AG09309 (cell line): ENCODE data around the gene RNF4.

Source experiments
- DNase-seq: peaks from one replicate; pipeline ENCODE4 v3.0.0-alpha.2; 2010; ENCODE audit warnings: low read depth
- H3K4me3 ChIP-seq: 2 replicates; pipeline ENCODE4 v1.5.1; 2011; ENCODE audit warnings: mild to moderate bottlenecking, low read depth, low read length, moderate library complexity; ENCODE audit not compliant: control insufficient read depth
- TF ChIP-seq, protein P1 (sequence below): IDR thresholded peaks from 2 replicates; pipeline ENCODE4 v1.5.1; 2011; ENCODE audit warnings: mild to moderate bottlenecking, low read depth, low read length, inconsistent platforms; ENCODE audit not compliant: insufficient read depth, control insufficient read depth; ENCODE audit errors: missing control alignments

The RNF4 gene

DNA sequence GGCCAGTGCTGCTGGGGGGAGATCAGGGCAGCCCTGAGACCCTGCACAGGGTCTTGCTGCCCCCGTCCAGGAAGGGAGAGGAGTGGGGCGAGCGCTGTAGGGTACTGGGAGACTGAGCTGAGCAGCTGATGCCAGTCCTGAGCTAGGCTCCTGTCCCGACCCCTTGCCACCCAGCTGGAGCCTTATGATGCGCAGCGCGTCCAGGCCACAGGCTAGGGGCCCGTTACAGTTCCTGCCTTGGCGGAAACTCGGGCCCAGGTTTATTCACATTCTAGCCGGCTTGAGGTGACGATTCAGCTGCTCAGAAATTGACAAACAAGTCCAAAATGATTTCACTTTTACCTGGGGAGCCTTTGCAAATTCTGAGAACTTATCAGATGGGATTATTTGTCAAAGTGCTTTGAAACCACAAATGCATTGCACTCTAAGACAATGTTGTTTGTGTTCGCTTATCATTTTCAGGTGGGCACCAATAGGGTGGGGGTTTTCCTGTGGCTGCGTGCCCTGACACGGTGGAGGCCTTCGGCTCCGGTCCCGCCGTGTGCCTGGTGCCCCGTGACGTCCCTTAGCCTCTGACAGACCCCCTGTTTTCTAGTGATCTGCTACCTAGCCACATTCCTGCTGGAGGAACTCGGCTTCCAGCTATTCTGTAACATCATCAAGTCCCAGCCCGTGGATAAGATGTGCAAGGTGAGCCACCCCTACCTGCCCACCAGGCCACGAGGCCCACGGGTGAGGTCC lies 31.3 kb upstream of the RNF4 start:
- H3K4me3 ChIP-seq = no peak overlapping the region
- DNase-seq = no peak
- TF ChIP-seq, protein P1, sequence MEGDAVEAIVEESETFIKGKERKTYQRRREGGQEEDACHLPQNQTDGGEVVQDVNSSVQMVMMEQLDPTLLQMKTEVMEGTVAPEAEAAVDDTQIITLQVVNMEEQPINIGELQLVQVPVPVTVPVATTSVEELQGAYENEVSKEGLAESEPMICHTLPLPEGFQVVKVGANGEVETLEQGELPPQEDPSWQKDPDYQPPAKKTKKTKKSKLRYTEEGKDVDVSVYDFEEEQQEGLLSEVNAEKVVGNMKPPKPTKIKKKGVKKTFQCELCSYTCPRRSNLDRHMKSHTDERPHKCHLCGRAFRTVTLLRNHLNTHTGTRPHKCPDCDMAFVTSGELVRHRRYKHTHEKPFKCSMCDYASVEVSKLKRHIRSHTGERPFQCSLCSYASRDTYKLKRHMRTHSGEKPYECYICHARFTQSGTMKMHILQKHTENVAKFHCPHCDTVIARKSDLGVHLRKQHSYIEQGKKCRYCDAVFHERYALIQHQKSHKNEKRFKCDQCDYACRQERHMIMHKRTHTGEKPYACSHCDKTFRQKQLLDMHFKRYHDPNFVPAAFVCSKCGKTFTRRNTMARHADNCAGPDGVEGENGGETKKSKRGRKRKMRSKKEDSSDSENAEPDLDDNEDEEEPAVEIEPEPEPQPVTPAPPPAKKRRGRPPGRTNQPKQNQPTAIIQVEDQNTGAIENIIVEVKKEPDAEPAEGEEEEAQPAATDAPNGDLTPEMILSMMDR = no peak

DNA sequence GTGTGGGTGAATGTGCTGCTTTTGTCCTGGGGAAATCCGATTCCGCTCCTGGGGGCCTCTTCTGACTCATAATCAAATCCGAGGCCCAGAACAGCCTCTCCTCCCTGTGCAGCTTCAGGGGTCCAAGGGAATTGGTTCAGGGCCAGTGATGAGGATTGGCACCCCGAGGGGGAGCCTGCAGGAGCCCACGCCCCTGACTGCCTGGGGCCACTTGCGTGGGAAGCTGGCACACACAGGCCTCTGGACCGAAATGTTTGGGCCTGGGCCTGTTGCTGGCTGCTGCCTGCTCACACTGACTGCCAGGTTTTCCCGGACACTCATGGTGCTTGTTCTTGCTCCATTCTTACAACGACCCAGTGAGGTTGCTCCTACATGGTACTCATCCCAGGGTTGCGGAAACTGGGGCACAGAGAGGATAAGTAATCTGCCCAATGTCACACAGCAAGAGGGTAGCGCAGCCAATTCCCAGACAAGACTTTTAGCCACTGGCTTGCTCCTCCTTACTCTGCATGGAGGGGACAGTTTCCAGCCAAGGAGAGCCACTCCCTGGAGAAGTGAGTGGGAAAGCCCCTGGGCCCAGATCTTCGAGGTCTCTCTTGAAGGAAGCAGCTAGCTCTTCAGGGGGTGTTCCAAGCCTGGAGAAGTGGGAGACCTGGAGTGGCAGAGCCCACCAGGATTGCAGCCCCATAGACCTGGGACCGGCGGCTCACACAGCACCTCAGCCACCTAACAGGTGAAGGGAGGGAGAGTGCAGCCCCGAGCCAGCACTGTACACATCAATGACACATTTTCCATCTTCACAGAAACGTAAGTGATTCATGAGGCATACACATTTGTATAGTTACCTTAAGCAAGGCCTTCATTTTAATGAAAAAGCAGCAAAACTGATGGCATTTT lies 29.8 kb upstream of the RNF4 start:
- no peak for DNase-seq
- no peak overlapping the region for H3K4me3 ChIP-seq
- TF ChIP-seq, protein P1 = no peak

DNA sequence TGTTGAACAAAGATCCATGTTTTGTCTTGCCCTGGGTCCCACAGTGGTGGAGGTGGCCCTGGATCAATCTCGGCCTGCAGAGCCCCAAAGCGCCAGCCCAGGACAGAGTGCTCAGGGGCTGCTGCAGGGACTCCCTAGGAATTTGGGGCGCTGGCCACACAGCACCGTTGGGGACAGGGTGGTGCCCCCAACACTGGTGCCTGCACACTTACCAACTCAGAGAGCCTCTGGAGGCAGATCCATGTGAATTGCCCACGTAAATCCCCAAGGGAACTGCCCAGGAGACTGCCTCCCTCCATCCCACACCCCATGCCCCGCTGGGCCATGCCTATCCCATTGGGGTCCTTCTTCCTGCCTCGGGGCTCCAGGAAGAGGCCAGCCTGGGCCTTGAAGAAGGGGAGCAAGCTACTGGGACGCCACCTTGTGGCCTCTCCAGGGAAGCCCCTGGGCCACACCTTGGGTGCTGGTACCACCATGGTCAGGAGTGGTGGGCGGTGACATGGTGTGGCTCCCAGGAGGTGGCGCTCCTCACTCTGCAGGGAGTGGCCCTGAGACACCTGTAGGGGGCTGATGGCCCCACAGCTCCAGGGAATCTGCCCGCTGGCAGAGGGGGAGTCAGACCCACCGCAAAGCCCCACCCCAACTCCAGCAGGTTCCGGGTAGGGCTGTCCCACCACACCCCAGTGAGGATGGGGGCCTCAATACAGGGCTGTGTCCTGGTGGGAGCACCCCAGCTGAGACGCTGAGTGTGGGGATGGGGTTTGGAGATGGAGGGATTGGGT lies 27.3 kb upstream of the RNF4 start:
- H3K4me3 ChIP-seq = no peak overlapping the region
- no peak for DNase-seq
- TF ChIP-seq, protein P1 = peak; percentile 81

- TF ChIP-seq, protein P1 = no peak
- DNase-seq = no peak
- H3K4me3 ChIP-seq = no peak overlapping the region
Measured at GRCh38 chr4:2442175-2442993, 26.5 kb upstream of the RNF4 start.

GRCh38 chr4:2443061-2443730 lies 25.7 kb upstream of the RNF4 start:
- no peak for DNase-seq
- TF ChIP-seq, protein P1 = no peak
- no peak overlapping the region for H3K4me3 ChIP-seq
